ENCODE data around the gene SLC17A4.

Gene SLC17A4

DNA sequence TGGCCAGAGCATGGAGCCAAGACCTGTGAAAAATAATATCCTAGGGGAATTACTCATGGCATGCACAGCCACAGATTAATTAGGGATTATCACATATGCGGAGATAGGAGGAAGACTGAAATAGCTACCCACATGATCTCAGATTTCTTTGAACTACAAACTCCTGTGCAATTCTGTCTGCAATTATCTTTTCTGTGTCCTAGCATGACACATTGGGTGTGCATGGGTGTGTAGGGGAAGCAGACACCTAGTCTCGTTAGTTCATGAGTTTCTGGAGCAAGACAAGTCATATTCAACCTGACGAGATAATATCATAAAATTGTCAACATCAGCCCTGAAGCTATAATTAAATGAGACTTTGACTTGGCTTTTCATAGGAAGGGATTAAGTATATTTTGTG lies 3.6 kb upstream of the SLC17A4 start:
- DNase-seq (ENCODE audit: low spot score), result no peak

DNA sequence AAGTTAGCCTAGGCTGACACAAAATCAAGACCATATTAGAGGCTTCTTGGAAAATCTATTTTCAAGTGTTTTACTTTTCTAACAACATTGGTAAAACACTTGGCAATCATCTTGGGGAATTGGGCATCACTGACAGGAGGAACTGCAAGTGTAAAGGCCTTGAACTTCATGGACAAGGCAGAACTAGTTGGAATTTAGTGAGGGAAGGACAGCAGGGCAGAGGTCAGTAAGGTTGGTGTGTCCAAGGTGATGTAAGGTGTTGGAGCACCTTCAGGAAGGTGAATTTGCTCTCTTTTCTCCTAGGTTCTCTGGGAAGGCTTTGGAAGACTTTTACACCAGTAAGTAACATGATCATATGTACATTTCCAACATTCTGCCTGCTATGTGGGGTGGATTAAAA lies 1.5 kb upstream of the SLC17A4 start:
- DNase-seq (ENCODE audit: low spot score), result no peak

DNA sequence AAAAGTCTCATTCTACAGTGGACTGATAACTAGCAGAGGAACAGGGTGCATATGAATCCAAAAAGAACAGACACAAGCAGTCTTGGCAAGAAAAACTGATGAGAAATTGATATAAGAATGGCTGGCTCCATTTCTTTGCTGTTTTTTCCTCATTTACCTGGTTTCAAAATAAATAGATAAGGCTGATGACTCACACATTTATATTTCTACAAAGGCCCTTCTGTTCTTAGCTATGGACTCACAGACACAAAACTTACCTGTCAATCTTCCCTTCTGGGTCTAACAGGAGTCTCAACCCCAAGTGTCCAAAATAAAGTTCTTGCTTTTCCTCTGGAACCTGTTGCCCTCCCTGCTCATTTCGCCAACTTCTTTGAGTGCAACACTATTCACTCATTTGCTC lies 941 bp downstream of the SLC17A4 start:
- DNase-seq (ENCODE audit: low spot score), result no peak

- DNase-seq (ENCODE audit: low spot score), result no peak
Measured at GRCh38 chr6:25756382-25757363, 2.1 kb downstream of the SLC17A4 start.

GRCh38 chr6:25757936-25758642 lies 3.5 kb downstream of the SLC17A4 start:
- no peak for DNase-seq (ENCODE audit: low spot score)

- DNase-seq (ENCODE audit: low spot score), result no peak
Measured at GRCh38 chr6:25764611-25765010, 10.1 kb downstream of the SLC17A4 start.

DNA sequence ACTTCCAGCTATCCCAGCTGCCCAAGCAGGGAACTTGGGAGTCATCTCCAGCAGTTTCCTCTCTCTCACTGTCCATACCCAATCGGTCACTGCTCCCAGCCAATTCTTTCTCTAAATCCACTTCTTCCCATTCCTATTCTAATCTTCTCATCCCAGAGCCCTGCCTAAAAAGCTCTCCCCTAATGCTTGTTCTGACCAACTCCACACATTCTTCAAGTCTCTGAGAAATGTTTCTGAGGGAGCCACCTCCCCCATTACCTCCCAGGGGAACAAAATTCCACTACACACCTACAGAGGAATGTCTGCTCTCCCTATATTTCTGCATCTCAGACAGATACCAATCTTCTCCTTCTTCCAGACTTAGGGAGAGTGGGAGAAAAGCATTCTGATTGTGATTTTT lies 14.0 kb downstream of the SLC17A4 start:
- no peak for DNase-seq (ENCODE audit: low spot score)

- DNase-seq (ENCODE audit: low spot score), result no peak
Measured at GRCh38 chr6:25769983-25770382, 15.4 kb downstream of the SLC17A4 start.

DNA sequence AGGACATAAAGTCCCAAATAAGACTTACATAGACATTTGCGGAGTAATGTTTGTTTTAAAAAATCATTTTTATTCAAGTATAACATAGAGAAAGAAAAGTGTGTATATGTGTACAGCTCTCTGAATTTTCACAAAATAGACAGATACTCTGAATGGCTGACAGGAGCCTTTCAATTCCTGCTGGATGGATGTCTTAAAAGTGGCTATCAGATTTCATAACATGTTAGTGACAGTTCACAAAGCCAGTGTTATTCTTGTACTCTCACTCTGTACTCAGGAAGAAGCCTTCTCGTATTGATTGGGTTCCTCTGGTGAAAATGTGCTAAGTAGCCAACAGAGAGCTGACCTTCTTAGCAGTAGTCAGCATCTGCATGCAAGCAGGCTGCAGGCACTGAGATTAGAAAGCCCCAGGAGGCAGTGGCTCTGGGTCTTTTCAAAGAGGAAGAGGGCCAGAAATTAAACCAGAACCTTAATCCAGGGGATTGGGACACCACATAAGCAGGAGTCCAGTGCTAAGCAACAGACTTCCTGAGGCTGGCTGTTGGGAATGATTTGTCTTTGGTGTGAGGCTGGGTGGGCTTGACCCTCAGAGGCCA lies 19.7 kb downstream of the SLC17A4 start:
- no peak for DNase-seq (ENCODE audit: low spot score)

DNA sequence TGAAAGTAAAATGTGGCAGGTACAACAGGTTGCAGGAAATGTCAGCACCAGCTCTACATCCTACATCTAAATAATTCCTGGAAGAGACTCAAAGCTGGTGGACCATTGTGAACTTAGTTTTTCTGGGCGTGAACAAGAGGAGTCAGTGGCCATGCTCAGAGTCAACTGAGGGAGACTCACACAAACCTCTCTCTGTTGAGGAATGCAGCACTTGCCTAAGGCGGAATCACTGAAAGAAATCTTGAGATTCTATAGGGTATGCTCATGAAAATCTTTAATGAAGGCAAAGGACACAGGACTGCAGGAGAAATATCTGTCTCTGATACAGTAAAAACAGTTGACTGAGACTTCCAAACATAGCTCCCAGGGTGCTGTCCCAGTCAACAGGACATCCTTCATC lies 22.5 kb downstream of the SLC17A4 start:
- DNase-seq (ENCODE audit: low spot score), result no peak

DNA sequence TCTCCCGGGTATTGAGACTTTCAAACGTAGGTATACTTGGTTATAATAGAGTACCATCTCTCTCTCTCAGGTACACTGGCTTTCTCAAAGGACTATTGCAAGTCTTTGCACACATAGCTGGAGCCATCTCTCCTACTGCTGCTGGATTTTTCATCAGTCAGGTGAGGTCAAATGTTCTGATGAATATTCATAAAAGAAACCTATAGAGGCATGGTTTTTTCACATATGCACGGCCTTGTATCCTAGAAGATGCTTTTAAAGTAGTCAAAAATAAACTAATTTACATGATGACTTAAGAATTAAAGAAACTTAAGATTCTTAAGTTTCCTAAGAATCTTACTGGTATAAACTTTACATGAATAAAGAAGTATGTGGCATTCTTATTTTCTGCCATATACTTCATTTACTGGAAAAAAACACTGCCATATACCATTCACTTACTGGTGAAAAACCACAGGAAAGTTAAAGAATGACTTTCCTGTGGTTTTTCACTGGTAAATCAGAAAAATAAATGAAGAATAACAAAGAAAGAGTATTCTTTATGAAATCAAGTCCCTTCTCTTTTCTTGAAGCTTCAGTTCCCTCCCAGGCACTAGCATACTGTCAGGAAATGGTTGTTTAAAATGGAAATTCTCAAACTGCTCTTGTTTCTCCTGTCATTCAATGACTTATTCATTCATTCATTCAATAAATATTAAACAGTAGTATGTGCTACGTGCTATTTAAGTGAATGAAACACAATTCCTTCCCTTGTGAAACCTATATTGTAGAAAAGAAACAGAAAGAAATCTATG lies 23.5 kb downstream of the SLC17A4 start:
- no peak for DNase-seq (ENCODE audit: low spot score)

DNA sequence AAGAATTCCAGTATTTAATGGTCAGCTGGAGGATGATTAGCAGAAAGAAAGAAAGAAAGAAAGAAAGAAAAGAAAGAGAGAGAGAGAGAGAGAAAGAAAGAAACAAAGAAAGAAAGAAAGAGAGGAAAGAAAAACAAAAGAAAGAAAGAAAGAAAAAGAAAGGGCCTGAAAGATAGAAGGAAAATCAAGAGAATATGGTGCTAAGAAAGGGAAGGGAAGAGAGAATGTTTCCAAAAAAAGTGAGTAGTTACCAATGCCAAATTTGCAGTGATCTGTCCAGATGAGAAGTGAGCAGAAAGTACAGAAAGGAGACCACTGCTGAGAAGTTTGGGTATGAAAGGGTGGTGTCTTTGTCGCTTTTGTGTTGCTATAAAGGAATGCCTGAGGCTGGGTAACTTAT lies 26.6 kb downstream of the SLC17A4 start:
- no peak for DNase-seq (ENCODE audit: low spot score)

DNA sequence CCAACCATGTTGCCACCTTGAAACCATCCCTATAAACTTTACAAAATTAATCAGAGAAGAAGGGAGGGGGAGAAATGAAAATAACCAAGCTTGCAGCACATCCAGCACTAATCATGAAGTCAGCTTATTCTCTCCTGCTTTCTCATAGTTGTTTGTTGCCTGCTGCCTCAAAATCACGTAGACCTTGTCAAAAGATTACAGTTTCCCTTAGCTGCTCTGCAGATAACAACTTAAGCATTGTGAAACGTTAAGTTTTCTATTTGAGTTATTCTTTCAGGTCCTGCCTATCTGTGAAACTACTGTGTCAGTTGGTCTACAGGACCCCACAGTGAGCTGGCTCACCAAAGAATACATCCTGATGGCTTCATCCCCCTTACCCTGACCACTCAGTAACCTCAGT lies 32.9 kb downstream of the SLC17A4 start:
- no peak for DNase-seq (ENCODE audit: low spot score)

- DNase-seq (ENCODE audit: low spot score), result peak; percentile 46
Measured at GRCh38 chr6:25788305-25788922, 33.9 kb downstream of the SLC17A4 start.

GRCh38 chr6:25789475-25789874 lies 34.9 kb downstream of the SLC17A4 start:
- no peak for DNase-seq (ENCODE audit: low spot score)

GRCh38 chr6:25792016-25792415 lies 37.5 kb downstream of the SLC17A4 start:
- no peak for DNase-seq (ENCODE audit: low spot score)

GRCh38 chr6:25793970-25794369 lies 39.4 kb downstream of the SLC17A4 start:
- DNase-seq (ENCODE audit: low spot score), result no peak

DNA sequence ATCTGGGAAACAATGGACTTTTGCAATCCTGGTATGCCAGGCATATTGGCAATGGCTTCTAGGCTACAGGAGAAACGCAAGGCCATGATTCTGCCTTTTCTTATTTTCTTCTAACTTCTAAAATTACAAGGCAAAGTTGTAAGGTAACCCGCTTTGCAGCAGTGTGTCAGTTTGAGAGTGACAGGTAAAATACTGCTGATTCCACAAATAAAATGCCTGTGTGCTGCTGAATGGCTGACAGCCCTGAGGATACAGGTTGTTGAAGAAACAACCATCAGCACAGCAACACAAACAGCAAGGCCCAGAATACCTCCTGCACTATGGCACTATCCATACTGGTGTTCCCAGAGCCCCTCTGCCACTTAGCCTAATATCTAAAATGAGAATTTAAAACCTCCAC lies 40.2 kb downstream of the SLC17A4 start:
- no peak for DNase-seq (ENCODE audit: low spot score)

GRCh38 chr6:25801436-25801835 lies 46.9 kb downstream of the SLC17A4 start:
- no peak for DNase-seq (ENCODE audit: low spot score)

GRCh38 chr6:25804804-25805203 lies 50.3 kb downstream of the SLC17A4 start:
- no peak for DNase-seq (ENCODE audit: low spot score)

- DNase-seq (ENCODE audit: low spot score), result no peak
Measured at GRCh38 chr6:25815194-25815593, 60.7 kb downstream of the SLC17A4 start.

- no peak for DNase-seq (ENCODE audit: low spot score)
Measured at GRCh38 chr6:25816252-25816651, 61.7 kb downstream of the SLC17A4 start.

Data from RKO (cell line).